Epithelial cell of proximal tubule (primary cell): ENCODE measurements around the gene CCDC201. TPM values are rescaled to one million over a fixed set of nuclear protein-coding genes. Genes with fewer than 3 reads are reported as not detected.
A peak's percentile ranks its signal among the peaks of the same experiment; 100 is the strongest.

Source experiments
- DNase-seq: peaks from one replicate; pipeline ENCODE4 v3.0.0-alpha.2; 2011; ENCODE audit warnings: low read depth
- H3K4me3 ChIP-seq: 2 replicates; pipeline ENCODE4 v1.5.1; 2011; ENCODE audit warnings: low read depth, mild to moderate bottlenecking, low read length
- CTCF ChIP-seq: conservative IDR thresholded peaks from 2 replicates; pipeline ENCODE4 v1.5.1; 2012; ENCODE audit warnings: low read depth, mild to moderate bottlenecking, low read length
- total RNA-seq: library from RNA; depleted of rRNA; stranded (reverse); fragments of >200 nt; gene quantifications from 2 replicates; pipeline ENCODE4 v1.2.3, GENCODE V29; 2015

Gene CCDC201
- total RNA-seq, 1 donor from 2014 or later, result not detected

- no peak for TF ChIP-seq CTCF
- no peak for DNase-seq
- H3K4me3 ChIP-seq, result no peak overlapping the region
Measured at GRCh38 chr7:45910855-45911254, 38.0 kb upstream of the CCDC201 start.

GRCh38 chr7:45909561-45909960 is 36.7 kb upstream of the CCDC201 start:
- no peak for DNase-seq
- TF ChIP-seq CTCF, result no peak
- H3K4me3 ChIP-seq, result no peak overlapping the region

- no peak overlapping the region for H3K4me3 ChIP-seq
- peak; percentile 23 for TF ChIP-seq CTCF
- DNase-seq, result no peak
Measured at GRCh38 chr7:45902820-45903219, 29.9 kb upstream of the CCDC201 start.

GRCh38 chr7:45901566-45901965 is 28.7 kb upstream of the CCDC201 start:
- H3K4me3 ChIP-seq, result no peak overlapping the region
- DNase-seq, result no peak
- no peak for TF ChIP-seq CTCF

DNA sequence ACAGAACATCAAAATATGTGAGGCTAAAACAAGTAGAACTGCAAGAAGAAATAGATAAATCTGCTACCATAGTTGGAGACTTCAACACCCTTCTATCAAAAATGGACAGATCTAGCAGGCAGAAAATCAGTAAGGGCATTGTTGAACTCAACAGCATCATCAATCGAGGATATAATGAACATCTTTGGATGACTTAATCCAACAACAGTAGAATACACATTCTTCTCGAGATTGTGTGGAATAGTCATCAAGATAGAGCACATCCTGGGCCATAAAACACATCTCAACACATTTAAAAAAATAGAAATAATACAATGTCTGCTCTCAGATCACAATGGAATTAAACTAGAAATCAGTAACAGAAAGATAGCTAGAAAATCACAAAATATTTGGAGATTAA is 25.3 kb upstream of the CCDC201 start:
- no peak for DNase-seq
- no peak for TF ChIP-seq CTCF
- H3K4me3 ChIP-seq, result no peak overlapping the region

GRCh38 chr7:45897042-45897690 is 24.3 kb upstream of the CCDC201 start:
- no peak for DNase-seq
- TF ChIP-seq CTCF, result no peak
- H3K4me3 ChIP-seq, result no peak overlapping the region

GRCh38 chr7:45894665-45895062 is 21.8 kb upstream of the CCDC201 start:
- no peak for TF ChIP-seq CTCF
- DNase-seq, result no peak
- no peak overlapping the region for H3K4me3 ChIP-seq
